Fibroblast of the aortic adventitia (primary cell): ENCODE data around the gene ALOX5AP. TPM values are rescaled to one million over a fixed set of nuclear protein-coding genes. Genes with fewer than 3 reads are reported as not detected.

Source experiments
- DNase-seq: peaks from one replicate; pipeline ENCODE4 v3.0.0-alpha.2; 2010; ENCODE audit warnings: low read depth
- H3K4me3 ChIP-seq: 2 replicates; pipeline ENCODE4 v1.5.1; 2011; ENCODE audit warnings: low read depth, mild to moderate bottlenecking, control low read depth, low read length, moderate library complexity
- total RNA-seq: library from RNA; depleted of rRNA; stranded (reverse); fragments of >200 nt; gene quantifications from 2 replicates; pipeline ENCODE4 v1.2.3, GENCODE V29; 2012; ENCODE audit warnings: low replicate concordance
- TF ChIP-seq, protein P1 (sequence below): IDR thresholded peaks from 2 replicates; pipeline ENCODE4 v1.5.1; 2011; ENCODE audit warnings: mild to moderate bottlenecking, low read length, control low read depth, inconsistent platforms; ENCODE audit not compliant: insufficient read depth

ALOX5AP gene
- total RNA-seq, 1 donor: not detected

DNA sequence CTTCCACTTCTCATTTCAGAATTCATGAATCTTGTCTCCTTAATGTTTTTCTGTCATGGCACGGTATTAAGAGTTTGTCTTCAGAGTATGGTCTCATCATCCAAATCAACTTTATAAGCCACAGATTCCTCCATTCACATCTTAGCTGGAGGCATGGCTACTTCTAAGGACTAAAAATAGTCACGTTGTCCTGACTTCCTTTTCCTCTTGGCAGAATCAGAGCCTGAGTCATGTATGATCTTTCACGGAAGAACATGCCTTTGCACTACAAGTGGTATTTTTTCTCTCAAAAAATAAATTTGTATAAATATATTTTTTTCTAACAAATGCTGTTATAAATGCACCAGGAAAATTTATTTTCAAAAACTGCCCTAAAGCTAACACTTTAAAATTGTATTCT, 71.4 kb downstream of the ALOX5AP start:
- DNase-seq: peak; percentile 87
- TF ChIP-seq, protein P1, sequence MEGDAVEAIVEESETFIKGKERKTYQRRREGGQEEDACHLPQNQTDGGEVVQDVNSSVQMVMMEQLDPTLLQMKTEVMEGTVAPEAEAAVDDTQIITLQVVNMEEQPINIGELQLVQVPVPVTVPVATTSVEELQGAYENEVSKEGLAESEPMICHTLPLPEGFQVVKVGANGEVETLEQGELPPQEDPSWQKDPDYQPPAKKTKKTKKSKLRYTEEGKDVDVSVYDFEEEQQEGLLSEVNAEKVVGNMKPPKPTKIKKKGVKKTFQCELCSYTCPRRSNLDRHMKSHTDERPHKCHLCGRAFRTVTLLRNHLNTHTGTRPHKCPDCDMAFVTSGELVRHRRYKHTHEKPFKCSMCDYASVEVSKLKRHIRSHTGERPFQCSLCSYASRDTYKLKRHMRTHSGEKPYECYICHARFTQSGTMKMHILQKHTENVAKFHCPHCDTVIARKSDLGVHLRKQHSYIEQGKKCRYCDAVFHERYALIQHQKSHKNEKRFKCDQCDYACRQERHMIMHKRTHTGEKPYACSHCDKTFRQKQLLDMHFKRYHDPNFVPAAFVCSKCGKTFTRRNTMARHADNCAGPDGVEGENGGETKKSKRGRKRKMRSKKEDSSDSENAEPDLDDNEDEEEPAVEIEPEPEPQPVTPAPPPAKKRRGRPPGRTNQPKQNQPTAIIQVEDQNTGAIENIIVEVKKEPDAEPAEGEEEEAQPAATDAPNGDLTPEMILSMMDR: no peak
- H3K4me3 ChIP-seq: no peak overlapping the region

DNA sequence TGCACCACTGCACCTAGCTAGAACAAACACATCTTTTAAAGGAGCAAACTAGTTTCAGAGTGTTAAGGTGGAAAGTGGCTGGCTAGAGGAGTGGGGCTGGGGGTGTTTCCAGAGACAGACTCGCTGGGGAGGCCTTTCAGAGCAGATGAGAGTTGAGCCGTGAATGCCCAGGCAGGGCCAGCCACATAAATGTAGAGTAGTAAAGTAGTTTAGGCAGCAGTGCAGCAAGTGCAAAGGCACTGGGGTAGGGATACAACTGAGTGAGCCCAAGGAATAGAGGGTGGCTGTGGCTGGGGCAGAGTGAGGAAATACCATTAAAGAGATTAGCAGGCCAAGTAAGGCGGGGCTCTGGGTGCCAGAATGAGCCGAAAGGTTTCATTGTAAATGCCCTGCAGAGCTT, 72.0 kb downstream of the ALOX5AP start:
- DNase-seq: no peak
- H3K4me3 ChIP-seq: no peak overlapping the region
- TF ChIP-seq, protein P1: no peak

DNA sequence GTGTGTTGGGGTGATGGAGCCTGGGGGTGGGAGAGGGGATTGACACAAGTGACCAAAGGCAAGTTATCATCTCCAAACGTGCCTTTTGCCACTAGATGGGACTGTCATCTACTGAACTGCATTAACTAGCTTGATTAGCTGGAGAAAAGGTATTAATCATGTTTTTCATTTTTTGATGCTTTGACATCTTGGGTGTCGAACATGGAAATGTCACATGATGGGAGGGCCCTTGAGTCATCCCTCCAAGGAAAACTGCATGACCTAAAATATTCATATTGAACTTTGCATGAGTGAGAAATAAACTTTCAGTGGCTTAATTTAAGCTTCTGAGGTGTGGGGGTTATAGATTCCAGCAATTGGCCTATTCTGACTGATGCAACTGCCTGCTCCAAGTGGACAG, 73.3 kb downstream of the ALOX5AP start:
- TF ChIP-seq, protein P1: no peak
- no peak overlapping the region for H3K4me3 ChIP-seq
- DNase-seq: no peak

DNA sequence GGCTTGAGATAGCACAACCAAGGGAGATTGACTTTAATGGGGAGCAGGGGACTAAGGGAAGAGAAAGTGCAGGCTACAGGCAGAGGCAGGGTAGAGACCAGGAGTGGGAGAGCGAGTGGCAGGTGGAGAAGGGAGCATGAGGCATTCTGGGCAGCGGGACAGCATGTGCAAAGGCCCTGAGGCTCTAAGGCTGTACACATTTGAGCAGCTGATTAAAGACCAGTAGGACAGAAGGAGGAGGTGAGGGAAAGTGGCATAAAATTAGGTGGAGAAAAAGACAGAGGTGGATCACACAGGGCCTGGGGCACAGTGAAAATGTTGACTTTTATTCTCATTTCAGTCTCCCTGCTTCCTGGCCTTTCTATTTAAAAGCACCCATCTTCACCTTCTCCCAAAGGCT, 74.4 kb downstream of the ALOX5AP start:
- no peak for DNase-seq
- H3K4me3 ChIP-seq: no peak overlapping the region
- TF ChIP-seq, protein P1: no peak

DNA sequence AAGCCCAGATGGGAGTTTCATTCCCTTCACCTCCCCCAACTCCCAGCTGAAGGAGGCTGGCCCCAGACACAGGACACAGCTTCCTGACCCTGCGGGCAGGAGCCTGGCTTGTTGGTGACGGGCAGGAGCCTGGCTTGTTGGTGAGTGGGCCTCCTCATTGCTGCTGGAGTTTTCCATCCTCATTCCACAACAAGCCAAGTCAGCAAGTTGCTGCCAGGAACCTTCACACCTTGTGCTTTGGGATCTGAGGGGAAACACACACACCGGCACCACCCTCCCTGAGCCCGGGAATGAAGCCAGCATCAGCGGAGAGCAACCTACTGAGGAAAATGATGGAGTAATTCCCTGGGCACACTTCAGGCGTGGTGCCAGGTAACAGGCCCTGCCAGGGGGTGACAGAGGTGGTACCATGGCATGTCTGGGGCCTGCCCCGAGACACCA, 74.9 kb downstream of the ALOX5AP start:
- H3K4me3 ChIP-seq: no peak overlapping the region
- DNase-seq: no peak
- TF ChIP-seq, protein P1: no peak

DNA sequence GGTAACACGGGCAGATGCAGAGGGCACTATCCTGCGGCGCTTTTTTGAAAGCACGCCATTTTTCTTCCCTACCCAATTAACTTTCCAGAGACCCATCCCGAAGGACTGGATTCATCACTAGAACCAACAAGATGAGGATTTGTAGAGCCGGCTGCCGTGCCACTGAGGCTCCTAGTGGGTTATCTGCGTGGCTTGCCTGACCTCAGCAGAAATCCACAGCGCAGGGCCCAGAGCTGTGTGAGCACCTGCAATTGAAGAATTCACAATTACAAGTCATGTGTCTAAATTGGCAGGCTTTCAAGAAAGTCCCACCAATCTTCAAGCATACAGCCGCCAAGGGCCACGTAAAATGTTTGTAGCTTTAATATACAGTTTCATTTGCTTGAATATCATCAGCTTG, 75.5 kb downstream of the ALOX5AP start:
- H3K4me3 ChIP-seq: no peak overlapping the region
- TF ChIP-seq, protein P1: no peak

More for the DNA sequence above, 75.5 kb downstream of the ALOX5AP start:
- DNase-seq: no peak

Other genes starting within 250 kb of the ALOX5AP start
- gene USPL1, start 117.6 kb upstream of the ALOX5AP start, total RNA-seq: 17.0 and 20.3 TPM in 2 replicates
- 122 and 325 TPM in 2 replicates for gene MEDAG, start 170.7 kb downstream of the ALOX5AP start, total RNA-seq
- not detected in 2 replicates for gene TEX26, start 197.1 kb downstream of the ALOX5AP start, total RNA-seq